NCI-H446 treated with DMSO at 0.1 percent for 48 hours (cell line): ENCODE measurements around the gene SNAI3.

Experiments used
- DNase-seq: peaks from one replicate; lab custom pipeline; 2025; lab: John Stamatoyannopoulos, UW

The SNAI3 gene

GRCh38 chr16:88721815-88722755 lies 35.8 kb upstream of the SNAI3 start:
- no peak for DNase-seq

- DNase-seq: no peak
Measured at GRCh38 chr16:88721236-88721635, 34.9 kb upstream of the SNAI3 start.

GRCh38 chr16:88720396-88720970 lies 34.2 kb upstream of the SNAI3 start:
- no peak for DNase-seq

GRCh38 chr16:88719933-88720296 lies 33.6 kb upstream of the SNAI3 start:
- DNase-seq: no peak

- no peak for DNase-seq
Measured at GRCh38 chr16:88719267-88719932, 33.1 kb upstream of the SNAI3 start.

- DNase-seq: no peak
Measured at GRCh38 chr16:88718178-88718577, 31.9 kb upstream of the SNAI3 start.

GRCh38 chr16:88716601-88717001 lies 30.3 kb upstream of the SNAI3 start:
- DNase-seq: no peak

GRCh38 chr16:88716201-88716600 lies 29.9 kb upstream of the SNAI3 start:
- no peak for DNase-seq

- no peak for DNase-seq
Measured at GRCh38 chr16:88715312-88716190, 29.2 kb upstream of the SNAI3 start.

GRCh38 chr16:88714420-88715302 lies 28.4 kb upstream of the SNAI3 start:
- no peak for DNase-seq

- DNase-seq: no peak
Measured at GRCh38 chr16:88713568-88714419, 27.5 kb upstream of the SNAI3 start.

- DNase-seq: no peak
Measured at GRCh38 chr16:88713054-88713453, 26.7 kb upstream of the SNAI3 start.

GRCh38 chr16:88712362-88712979 lies 26.2 kb upstream of the SNAI3 start:
- DNase-seq: no peak

GRCh38 chr16:88711750-88712340 lies 25.5 kb upstream of the SNAI3 start:
- no peak for DNase-seq

- DNase-seq: no peak
Measured at GRCh38 chr16:88710556-88710955, 24.2 kb upstream of the SNAI3 start.

- DNase-seq: no peak
Measured at GRCh38 chr16:88706965-88707826, 20.9 kb upstream of the SNAI3 start.

GRCh38 chr16:88706229-88706964 lies 20.1 kb upstream of the SNAI3 start, which contains the start of the genes CTU2 and RNF166:
Gene CTU2 (plus strand): TSS chr16:88706503. CDS start chr16:88706531, 28 bp downstream.
Gene RNF166 (minus strand): TSS chr16:88706408. CDS start chr16:88706325, 83 bp downstream.
- peak; percentile 31 for DNase-seq
